DMS 273 treated with DMSO at 0.1 percent for 48 hours (cell line): ENCODE measurements around the gene CCDC191.

Experiments used
- DNase-seq: peaks from one replicate; lab custom pipeline; 2025; lab: John Stamatoyannopoulos, UW

The CCDC191 gene

DNA sequence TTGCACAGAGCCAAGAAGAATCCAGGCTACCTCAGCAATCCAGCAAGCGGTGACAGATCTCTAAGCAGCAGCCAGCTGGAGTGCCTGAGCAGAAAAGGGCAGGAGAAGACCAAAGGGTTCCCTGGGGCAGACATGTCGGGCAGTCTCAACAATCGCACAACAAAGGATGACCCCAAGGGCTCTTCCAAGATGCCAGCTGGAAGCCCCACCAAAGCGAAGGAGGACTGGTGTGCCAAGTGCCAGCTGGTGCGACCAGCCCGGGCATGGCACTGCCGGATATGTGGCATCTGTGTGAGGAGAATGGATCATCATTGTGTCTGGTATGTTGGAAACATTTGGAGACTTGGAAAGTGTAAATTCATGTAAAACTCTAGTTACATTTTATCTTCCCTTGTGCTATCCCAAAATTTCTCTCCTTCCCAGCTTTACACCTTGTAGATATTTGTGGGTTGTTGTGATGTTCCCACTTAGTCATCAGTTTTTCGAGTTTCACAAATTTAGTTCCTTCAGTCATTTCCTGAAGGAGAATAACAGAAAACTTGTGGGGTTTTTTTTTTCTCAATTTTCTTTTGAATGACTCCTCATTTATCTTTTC is 102.1 kb downstream of the CCDC191 start:
- DNase-seq: no peak

DNA sequence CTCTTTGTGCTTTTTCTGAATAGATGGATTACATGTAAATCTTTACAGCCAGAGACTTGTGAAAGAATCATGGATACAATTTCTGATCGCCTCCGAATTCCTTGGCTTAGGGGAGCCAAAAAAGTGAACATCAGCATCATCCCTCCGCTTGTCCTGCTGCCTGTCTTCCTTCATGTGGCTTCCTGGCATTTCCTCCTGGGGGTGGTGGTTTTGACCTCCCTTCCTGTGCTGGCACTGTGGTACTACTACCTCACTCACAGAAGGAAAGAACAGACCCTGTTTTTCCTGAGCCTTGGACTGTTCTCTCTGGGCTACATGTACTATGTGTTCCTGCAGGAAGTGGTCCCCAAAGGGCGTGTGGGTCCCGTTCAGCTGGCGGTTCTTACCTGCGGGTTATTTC is 102.6 kb downstream of the CCDC191 start:
- DNase-seq: no peak

DNA sequence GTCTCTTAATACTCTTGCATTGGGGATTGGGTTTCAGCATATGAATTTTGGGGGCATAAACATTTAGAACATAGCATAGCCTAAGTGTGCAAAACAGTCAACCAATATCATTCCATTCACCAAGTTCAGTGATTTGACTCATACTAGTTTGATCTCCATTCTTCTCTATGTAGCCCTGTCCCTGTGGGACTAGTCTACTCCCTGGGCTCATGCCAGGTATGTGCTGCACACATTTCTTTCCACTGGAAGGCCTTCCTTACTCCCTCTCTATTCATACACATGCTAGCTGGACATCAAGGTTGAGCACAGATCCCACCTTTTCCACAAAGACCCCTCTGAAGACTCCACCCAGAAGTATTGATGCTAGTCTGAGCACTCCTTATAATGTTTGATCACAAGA is 103.4 kb downstream of the CCDC191 start:
- DNase-seq: no peak

DNA sequence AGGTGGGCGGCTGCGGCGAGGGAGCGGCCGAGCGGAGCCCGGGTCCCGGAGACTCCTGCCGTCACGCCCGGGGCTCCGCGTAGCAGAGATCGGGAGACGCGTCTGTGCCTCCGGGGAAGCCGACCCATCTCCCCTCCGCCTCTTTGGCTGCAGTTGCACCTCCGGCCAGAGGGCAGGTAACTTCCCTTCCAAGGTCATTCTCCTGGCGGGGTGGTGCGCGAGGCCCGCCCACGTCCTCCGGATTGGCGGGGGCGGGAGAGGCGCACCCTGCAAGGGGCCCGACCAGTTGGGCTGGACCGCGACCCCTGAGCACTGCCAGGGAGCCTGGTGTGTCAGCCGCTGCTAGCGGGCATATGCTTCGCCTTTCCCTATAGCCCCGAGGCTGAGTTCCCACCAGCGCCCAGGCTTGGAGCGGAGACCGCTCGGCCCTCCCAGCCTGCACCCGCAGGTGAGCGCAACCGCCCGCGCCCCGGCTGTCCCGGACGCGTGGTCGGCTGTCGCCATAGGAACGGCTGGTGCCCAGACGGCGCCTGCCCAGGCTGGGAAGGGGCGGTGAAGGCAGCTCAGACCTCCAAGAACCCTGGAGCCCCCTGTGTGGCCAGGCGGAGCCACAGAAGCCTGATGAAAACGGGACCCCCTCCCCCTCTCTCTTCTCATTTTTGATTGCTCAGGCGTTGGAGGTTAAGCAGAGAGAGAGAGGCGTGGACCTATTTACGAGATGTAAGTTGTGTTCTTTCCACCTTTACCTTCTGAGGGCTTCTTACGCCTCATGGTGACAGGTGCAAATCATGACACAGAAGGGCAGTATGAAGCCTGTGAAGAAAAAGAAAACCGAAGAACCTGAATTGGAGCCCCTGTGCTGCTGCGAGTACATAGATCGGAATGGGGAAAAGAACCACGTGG is 108.1 kb downstream of the CCDC191 start:
- DNase-seq: peak; percentile 26

DNA sequence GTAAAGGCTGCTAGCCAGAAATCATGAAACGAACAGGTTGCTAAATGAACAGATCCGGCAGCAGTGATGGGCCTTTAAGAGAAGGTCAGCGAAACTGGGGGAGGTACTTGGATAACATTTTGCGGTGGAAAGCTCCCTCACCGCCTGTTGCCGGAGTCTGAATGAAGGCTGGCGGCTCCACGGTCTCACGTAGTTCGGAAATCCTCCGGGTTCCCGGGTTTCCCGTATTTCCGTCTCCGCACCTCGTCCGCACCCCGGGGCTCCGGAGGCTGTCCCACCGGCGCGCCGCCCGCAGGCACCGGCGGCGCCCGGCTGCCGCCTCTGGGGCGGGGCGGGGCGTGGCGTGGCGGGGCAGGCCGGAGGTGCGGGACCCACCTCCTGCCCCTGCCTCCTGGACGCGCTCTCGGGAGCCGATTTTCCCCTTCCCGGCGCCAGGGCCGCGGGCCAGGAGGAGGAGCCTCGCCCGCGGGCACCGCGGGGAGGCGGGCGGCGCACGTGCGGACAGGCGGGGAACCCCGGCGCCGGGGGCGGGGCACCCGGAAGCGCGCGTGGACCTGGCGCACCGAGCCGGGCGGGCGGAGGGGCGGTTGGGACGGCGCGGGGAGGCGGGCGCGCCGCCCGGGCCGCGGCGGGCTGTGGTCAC is 108.8 kb downstream of the CCDC191 start, which contains the start of gene ZDHHC23:
ZDHHC23 (plus strand) TSS at position 642 of the 643 bp plus-strand sequence. CDS start 790 bp downstream, outside the sequence.
- peak; percentile 77 for DNase-seq

DNA sequence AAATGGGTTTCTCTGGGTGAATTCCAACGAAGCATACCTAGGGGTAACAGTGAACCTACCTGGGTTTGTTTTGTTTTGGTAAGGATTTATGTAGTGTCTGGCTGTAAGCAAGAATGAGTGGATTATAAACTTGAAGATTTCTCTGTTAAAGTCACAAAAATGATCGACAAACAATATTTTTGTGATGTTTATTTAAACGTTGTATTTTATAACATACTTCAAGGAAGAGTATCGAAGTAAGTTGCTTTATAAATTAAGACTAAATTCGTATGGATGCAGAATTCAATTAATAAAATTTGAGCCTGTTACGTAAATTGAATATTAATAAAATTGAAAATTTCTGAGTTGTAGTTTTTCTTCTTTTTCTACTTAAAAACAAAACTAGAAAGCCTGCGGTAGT is 109.5 kb downstream of the CCDC191 start:
- no peak for DNase-seq

DNA sequence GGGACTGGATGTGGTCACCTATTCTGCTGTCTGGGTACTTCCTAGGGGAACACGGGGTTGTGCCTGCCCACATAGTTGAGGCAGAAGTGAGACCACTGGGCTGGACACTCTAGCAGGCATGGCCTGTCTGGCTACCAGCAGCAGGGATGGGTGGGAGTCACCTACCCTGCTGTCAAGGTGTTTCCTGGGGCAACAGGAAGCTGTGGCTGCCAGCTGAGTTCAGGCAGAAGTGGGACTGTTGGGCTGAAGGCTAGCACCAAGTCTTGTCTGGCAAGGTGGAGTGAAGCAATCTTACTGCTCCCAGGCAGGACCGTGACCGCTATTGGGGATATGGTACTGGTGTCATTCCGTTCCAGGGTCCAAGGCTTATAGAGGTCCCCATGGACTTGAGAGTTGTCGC is 128.8 kb downstream of the CCDC191 start:
- DNase-seq: no peak

DNA sequence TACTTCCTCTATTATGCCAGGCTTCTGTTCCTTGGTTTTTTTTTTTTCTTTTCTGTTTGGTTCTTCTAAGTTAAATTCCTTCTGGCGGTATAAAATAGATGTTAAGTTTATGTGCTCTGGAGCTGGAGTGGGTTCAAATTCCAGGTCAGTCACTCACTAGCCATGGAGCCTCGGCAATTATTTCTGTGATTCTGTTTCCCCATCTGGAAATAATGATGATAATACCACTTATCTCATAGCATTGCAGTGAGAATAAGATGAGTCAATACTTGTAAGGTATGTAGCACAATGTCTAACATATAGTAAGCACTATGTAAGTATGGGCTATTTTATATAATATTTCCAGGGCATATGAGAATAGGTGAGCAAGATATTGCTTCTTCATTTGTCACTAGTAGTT is 141.7 kb downstream of the CCDC191 start:
- DNase-seq: no peak
